ENCODE results near the gene SMC1A. TPM values are rescaled to one million over a fixed set of nuclear protein-coding genes. Genes with fewer than 3 reads are reported as not detected.

The SMC1A gene
- total and polyA plus RNA-seq, 2 of the 8 experiments (the other 6 are each of a cell fraction or from before 2014, with no cell fraction given): 22.2 to 98.1 TPM

DNA sequence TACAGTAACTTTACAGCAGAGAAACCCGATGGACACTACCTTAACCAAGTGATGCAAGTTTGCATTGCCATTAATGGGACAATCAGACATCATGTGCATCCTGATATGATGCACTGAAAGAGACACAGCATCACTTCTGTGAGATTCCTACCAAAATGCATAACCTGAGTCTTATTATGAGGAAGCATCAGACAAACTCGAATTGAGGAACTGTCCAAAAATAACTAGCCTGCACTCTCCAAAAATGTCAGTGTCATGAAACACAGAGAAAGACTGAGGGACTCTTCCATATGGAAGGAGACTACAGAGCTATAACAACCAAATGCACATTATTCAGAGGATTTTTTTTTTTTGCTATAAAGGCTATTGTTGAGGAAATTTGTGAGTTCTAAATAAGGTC, 74.5 kb downstream of the SMC1A start (continued):
- TF ChIP-seq, protein P1, sequence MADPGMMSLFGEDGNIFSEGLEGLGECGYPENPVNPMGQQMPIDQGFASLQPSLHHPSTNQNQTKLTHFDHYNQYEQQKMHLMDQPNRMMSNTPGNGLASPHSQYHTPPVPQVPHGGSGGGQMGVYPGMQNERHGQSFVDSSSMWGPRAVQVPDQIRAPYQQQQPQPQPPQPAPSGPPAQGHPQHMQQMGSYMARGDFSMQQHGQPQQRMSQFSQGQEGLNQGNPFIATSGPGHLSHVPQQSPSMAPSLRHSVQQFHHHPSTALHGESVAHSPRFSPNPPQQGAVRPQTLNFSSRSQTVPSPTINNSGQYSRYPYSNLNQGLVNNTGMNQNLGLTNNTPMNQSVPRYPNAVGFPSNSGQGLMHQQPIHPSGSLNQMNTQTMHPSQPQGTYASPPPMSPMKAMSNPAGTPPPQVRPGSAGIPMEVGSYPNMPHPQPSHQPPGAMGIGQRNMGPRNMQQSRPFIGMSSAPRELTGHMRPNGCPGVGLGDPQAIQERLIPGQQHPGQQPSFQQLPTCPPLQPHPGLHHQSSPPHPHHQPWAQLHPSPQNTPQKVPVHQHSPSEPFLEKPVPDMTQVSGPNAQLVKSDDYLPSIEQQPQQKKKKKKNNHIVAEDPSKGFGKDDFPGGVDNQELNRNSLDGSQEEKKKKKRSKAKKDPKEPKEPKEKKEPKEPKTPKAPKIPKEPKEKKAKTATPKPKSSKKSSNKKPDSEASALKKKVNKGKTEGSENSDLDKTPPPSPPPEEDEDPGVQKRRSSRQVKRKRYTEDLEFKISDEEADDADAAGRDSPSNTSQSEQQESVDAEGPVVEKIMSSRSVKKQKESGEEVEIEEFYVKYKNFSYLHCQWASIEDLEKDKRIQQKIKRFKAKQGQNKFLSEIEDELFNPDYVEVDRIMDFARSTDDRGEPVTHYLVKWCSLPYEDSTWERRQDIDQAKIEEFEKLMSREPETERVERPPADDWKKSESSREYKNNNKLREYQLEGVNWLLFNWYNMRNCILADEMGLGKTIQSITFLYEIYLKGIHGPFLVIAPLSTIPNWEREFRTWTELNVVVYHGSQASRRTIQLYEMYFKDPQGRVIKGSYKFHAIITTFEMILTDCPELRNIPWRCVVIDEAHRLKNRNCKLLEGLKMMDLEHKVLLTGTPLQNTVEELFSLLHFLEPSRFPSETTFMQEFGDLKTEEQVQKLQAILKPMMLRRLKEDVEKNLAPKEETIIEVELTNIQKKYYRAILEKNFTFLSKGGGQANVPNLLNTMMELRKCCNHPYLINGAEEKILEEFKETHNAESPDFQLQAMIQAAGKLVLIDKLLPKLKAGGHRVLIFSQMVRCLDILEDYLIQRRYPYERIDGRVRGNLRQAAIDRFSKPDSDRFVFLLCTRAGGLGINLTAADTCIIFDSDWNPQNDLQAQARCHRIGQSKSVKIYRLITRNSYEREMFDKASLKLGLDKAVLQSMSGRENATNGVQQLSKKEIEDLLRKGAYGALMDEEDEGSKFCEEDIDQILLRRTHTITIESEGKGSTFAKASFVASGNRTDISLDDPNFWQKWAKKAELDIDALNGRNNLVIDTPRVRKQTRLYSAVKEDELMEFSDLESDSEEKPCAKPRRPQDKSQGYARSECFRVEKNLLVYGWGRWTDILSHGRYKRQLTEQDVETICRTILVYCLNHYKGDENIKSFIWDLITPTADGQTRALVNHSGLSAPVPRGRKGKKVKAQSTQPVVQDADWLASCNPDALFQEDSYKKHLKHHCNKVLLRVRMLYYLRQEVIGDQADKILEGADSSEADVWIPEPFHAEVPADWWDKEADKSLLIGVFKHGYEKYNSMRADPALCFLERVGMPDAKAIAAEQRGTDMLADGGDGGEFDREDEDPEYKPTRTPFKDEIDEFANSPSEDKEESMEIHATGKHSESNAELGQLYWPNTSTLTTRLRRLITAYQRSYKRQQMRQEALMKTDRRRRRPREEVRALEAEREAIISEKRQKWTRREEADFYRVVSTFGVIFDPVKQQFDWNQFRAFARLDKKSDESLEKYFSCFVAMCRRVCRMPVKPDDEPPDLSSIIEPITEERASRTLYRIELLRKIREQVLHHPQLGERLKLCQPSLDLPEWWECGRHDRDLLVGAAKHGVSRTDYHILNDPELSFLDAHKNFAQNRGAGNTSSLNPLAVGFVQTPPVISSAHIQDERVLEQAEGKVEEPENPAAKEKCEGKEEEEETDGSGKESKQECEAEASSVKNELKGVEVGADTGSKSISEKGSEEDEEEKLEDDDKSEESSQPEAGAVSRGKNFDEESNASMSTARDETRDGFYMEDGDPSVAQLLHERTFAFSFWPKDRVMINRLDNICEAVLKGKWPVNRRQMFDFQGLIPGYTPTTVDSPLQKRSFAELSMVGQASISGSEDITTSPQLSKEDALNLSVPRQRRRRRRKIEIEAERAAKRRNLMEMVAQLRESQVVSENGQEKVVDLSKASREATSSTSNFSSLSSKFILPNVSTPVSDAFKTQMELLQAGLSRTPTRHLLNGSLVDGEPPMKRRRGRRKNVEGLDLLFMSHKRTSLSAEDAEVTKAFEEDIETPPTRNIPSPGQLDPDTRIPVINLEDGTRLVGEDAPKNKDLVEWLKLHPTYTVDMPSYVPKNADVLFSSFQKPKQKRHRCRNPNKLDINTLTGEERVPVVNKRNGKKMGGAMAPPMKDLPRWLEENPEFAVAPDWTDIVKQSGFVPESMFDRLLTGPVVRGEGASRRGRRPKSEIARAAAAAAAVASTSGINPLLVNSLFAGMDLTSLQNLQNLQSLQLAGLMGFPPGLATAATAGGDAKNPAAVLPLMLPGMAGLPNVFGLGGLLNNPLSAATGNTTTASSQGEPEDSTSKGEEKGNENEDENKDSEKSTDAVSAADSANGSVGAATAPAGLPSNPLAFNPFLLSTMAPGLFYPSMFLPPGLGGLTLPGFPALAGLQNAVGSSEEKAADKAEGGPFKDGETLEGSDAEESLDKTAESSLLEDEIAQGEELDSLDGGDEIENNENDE (IDR thresholded peaks at IDR 0.05; ENCODE audit: insufficient replicate concordance, low read length): no peak
- no peak for TF ChIP-seq SAP30 (IDR thresholded peaks at IDR 0.05; ENCODE audit: insufficient read depth, insufficient replicate concordance, low read length)
- no peak for TF ChIP-seq MAFK (IDR thresholded peaks at IDR 0.05; ENCODE audit: low read depth, low read length)
- no peak for TF ChIP-seq CBX5 (IDR thresholded peaks at IDR 0.05; ENCODE audit: low read depth, low read length)
- TF ChIP-seq KDM5A (IDR thresholded peaks at IDR 0.05; ENCODE audit: low read length): no peak
- no peak for TF ChIP-seq NANOG (IDR thresholded peaks at IDR 0.05; ENCODE audit: insufficient read depth, low read depth, low read length, poor library complexity, severe bottlenecking)
